ENCODE data around the gene YWHAB. TPM values are rescaled to one million over a fixed set of nuclear protein-coding genes. Genes with fewer than 3 reads are reported as not detected.
"Not testable (repeated sequence)": the region's sequence is repeated elsewhere in the genome, so short reads cannot be mapped to it uniquely, and the experiment has no call there.

YWHAB gene
- polyA plus RNA-seq, 1 of the 3 experiments (the other 2 are of a cell fraction): 84.3 TPM

- H3K4me2 ChIP-seq: no peak overlapping the region
- no peak overlapping the region for H3K27ac ChIP-seq (ENCODE audit: low read depth in 2 of 2, low read length in 1 of 2)
- CTCF ChIA-PET: interaction anchor here (0.7 to 3.5 kb wide), 7 partner anchors 12 to 178 kb away, joined by 3 to 19 read pairs (median 3); no protein-coding TSS in a partner anchor
These were observed 23.2 kb upstream of the YWHAB start for GRCh38 chr20:44862286-44862685.

GRCh38 chr20:44863365-44864084, 22.0 kb upstream of the YWHAB start:
- H3K79me2 ChIP-seq (ENCODE audit: insufficient read depth); H3K9me3 ChIP-seq; H3K9me2 ChIP-seq; POLR2A ChIA-PET; H3K27me3 ChIP-seq (ENCODE audit: insufficient read depth); H3K4me2 ChIP-seq; H3K27ac ChIP-seq (ENCODE audit: low read depth in 2 of 2, low read length in 1 of 2); H3K4me3 ChIP-seq (ENCODE audit: low read depth in 2 of 2, low read length in 1 of 2); DNase-seq; H3F3A ChIP-seq (replicated peaks; ENCODE audit: insufficient read depth); H4K20me1 ChIP-seq (ENCODE audit: insufficient read depth); H2AFZ ChIP-seq (ENCODE audit: low read depth); H3K36me3 ChIP-seq (replicated peaks in 1 of 2; ENCODE audit: control insufficient read depth in 1 of 2, insufficient read depth in 2 of 2, low read length in 1 of 2); H3K9ac ChIP-seq: not testable (repeated sequence)
- CTCF ChIA-PET: interaction anchor here (1.0 to 3.5 kb wide), 8 partner anchors 11 to 179 kb away, joined by 3 to 19 read pairs (median 3); no protein-coding TSS in a partner anchor
- WGBS (ENCODE audit: low lambda C conversion rate): 63% methylated on average over 4 of the region's 4 CpGs
- H3K4me1 ChIP-seq (ENCODE audit: control insufficient read depth in 1 of 2, insufficient read depth in 2 of 2, low read depth in 1 of 2, low read length in 1 of 2): peaks cover 0 to 10% of the 10 kb centered on the region in 2 experiments; a peak in 1 of 4 replicates

More at GRCh38 chr20:44862286-44862685, 23.2 kb upstream of the YWHAB start:
- Histone ChIP-seq H3K4me3 (ENCODE audit: low read depth in 2 of 2, low read length in 1 of 2) (no peak overlapping the region), H2AFZ (ENCODE audit: low read depth) (no peak overlapping the region), H3K9me2 (no peaks in the 10 kb centered on the region), H3K4me1 (ENCODE audit: control insufficient read depth in 1 of 2, insufficient read depth in 2 of 2, low read depth in 1 of 2, low read length in 1 of 2) (peaks cover 0 to 10% of the 10 kb centered on the region in 2 experiments; a peak in 1 of 4 replicates), H3F3A (replicated peaks; ENCODE audit: insufficient read depth) (peaks cover 6% of the 10 kb centered on the region), H4K20me1 (ENCODE audit: insufficient read depth) (no peaks in the 10 kb centered on the region), H3K9me3 (no peaks in the 10 kb centered on the region), H3K27me3 (ENCODE audit: insufficient read depth) (no peaks in the 10 kb centered on the region), H3K9ac (no peak overlapping the region), H3K79me2 (ENCODE audit: insufficient read depth) (no peaks in the 10 kb centered on the region), H3K36me3 (replicated peaks in 1 of 2; ENCODE audit: control insufficient read depth in 1 of 2, insufficient read depth in 2 of 2, low read length in 1 of 2) (no peaks in the 10 kb centered on the region)
- WGBS (ENCODE audit: low lambda C conversion rate): 81% methylated on average over 2 of the region's 2 CpGs
- POLR2A ChIA-PET: interaction anchor here (0.6 kb wide), 1 partner anchor 76 kb away, joined by 3 read pairs; no protein-coding TSS in a partner anchor
- no peak for DNase-seq
- TF ChIP-seq EP300 (IDR thresholded peaks at IDR 0.05; ENCODE audit: borderline replicate concordance in 1 of 2, low read depth in 1 of 2, low read length in 1 of 2) (no peak), JUND (IDR thresholded peaks at IDR 0.05) (no peak), FOXM1 (IDR thresholded peaks at IDR 0.05; ENCODE audit: low read depth) (no peak), POLR2AphosphoS5 (IDR thresholded peaks at IDR 0.05; ENCODE audit: low read depth, low read length) (no peak), MAX (IDR thresholded peaks at IDR 0.05; ENCODE audit: low read depth) (no peak), ELF1 (IDR thresholded peaks at IDR 0.05) (no peak), TAF1 (IDR thresholded peaks at IDR 0.05; ENCODE audit: borderline replicate concordance, low read depth, low read length) (no peak), NRF1 (IDR thresholded peaks at IDR 0.05; ENCODE audit: low read depth, low read length) (no peak), USF1 (IDR thresholded peaks at IDR 0.05; ENCODE audit: borderline replicate concordance, low read depth) (no peak), CHD2 (IDR thresholded peaks at IDR 0.05; ENCODE audit: low read length, partially characterized antibody) (no peak), RCOR1 (IDR thresholded peaks at IDR 0.05; ENCODE audit: low read length) (no peak), EZH2phosphoT487 (IDR thresholded peaks at IDR 0.05; ENCODE audit: borderline replicate concordance, low read depth) (no peak), TEAD4 (IDR thresholded peaks at IDR 0.05; ENCODE audit: borderline replicate concordance, insufficient read depth) (no peak), SIN3A (IDR thresholded peaks at IDR 0.05; ENCODE audit: borderline replicate concordance, low read depth, low read length) (no peak), IRF3 (IDR thresholded peaks at IDR 0.05; ENCODE audit: low read depth, low read length) (no peak), GATA2 (CRISPR knock-in tag; IDR thresholded peaks at IDR 0.05) (no peak), MEF2A (IDR thresholded peaks at IDR 0.05; ENCODE audit: borderline replicate concordance, low read depth) (no peak), RFX5 (IDR thresholded peaks at IDR 0.05; ENCODE audit: low read length) (no peak)

GRCh38 chr20:44864493-44864892, 21.0 kb upstream of the YWHAB start:
- H3K79me2 ChIP-seq (ENCODE audit: insufficient read depth); H3K9me3 ChIP-seq; H3K27me3 ChIP-seq (ENCODE audit: insufficient read depth); POLR2A ChIA-PET; H3K36me3 ChIP-seq (replicated peaks in 1 of 2; ENCODE audit: control insufficient read depth in 1 of 2, insufficient read depth in 2 of 2, low read length in 1 of 2); H3K9ac ChIP-seq; H3K4me3 ChIP-seq (ENCODE audit: low read depth in 2 of 2, low read length in 1 of 2); H2AFZ ChIP-seq (ENCODE audit: low read depth); H3F3A ChIP-seq (replicated peaks; ENCODE audit: insufficient read depth); H3K4me2 ChIP-seq; DNase-seq; H3K27ac ChIP-seq (ENCODE audit: low read depth in 2 of 2, low read length in 1 of 2); H4K20me1 ChIP-seq (ENCODE audit: insufficient read depth); H3K9me2 ChIP-seq: not testable (repeated sequence)
- H3K4me1 ChIP-seq (ENCODE audit: control insufficient read depth in 1 of 2, insufficient read depth in 2 of 2, low read depth in 1 of 2, low read length in 1 of 2): peaks cover 0 to 10% of the 10 kb centered on the region in 2 experiments; a peak in 1 of 4 replicates
- 82% methylated on average over 3 of the region's 3 CpGs for WGBS (ENCODE audit: low lambda C conversion rate)
- CTCF ChIA-PET: interaction anchor here (1.1 kb wide), 1 partner anchor 117 kb away, joined by 3 read pairs; no protein-coding TSS in a partner anchor

Data from SK-N-SH (cell line).